IMR-90 (cell line): ENCODE measurements around the gene FNIP2. TPM values are rescaled to one million over a fixed set of nuclear protein-coding genes. Genes with fewer than 3 reads are reported as not detected.

Experiments
- ATAC-seq: fragments of 200-7000 bp; cut with Tn5 transposase; 2 replicates; pipeline ENCODE4 v1.9.1; 2020; ENCODE audit warnings: low read depth, mild to moderate bottlenecking, moderate library complexity
- BruUV-seq: library from RNA; stranded (reverse); fragments of 400-500 nt; replicated peaks from 2 replicates; lab custom pipeline; 2021; lab: Mats Ljungman, UMichigan
- CTCF ChIA-PET: fragments of 300-600 bp; formaldehyde crosslinking; extraction: SDS; loops from one replicate; lab custom pipeline; 2021; ENCODE audit warnings: antibody characterized with exemption; lab: Yijun Ruan, JAX
- POLR2A ChIA-PET: fragments of 300-600 bp; sonication (Branson Sonifier 250); formaldehyde crosslinking; loops from one replicate; lab custom pipeline; 2022; ENCODE audit warnings: antibody characterized with exemption; ENCODE audit not compliant: unreplicated experiment; lab: Charles Lee
- DNase-seq: peaks from one replicate; pipeline ENCODE4 v3.0.0; 2013
- H2AFZ ChIP-seq: replicated peaks from 2 replicates; pipeline ENCODE3; 2013; ENCODE audit warnings: low read length, mild to moderate bottlenecking; ENCODE audit not compliant: poor library complexity
- H2AK5ac ChIP-seq: 2 replicates; pipeline ENCODE4 v1.6.1; 2013; ENCODE audit warnings: low read depth, low read length, inconsistent platforms
- H2AK9ac ChIP-seq: replicated peaks from 2 replicates; pipeline ENCODE3; 2013; ENCODE audit warnings: mild to moderate bottlenecking, low read depth, low read length, moderate library complexity; ENCODE audit not compliant: poor library complexity
- H2BK120ac ChIP-seq: 2 replicates; pipeline ENCODE4 v1.6.1; 2013; ENCODE audit warnings: low read depth, low read length, inconsistent platforms
- H2BK15ac ChIP-seq: 3 replicates; pipeline ENCODE4 v1.6.1; 2013; ENCODE audit warnings: low read depth, low read length, inconsistent platforms
- H2BK20ac ChIP-seq: 2 replicates; pipeline ENCODE4 v1.6.1; 2013; ENCODE audit warnings: low read depth, mild to moderate bottlenecking, inconsistent platforms, low read length, moderate library complexity
- H2BK5ac ChIP-seq: 2 replicates; pipeline ENCODE4 v1.6.1; 2013; ENCODE audit warnings: mild to moderate bottlenecking, low read depth, low read length, inconsistent platforms; ENCODE audit not compliant: poor library complexity, severe bottlenecking
- H3K14ac ChIP-seq: replicated peaks from 2 replicates; pipeline ENCODE4 v1.6.1; 2013; ENCODE audit warnings: low read depth, low read length, inconsistent platforms
- H3K18ac ChIP-seq: 2 replicates; pipeline ENCODE4 v1.6.1; 2013; ENCODE audit warnings: low read depth, low read length, control low read depth
- H3K23ac ChIP-seq: 2 replicates; pipeline ENCODE4 v1.6.1; 2013; ENCODE audit warnings: low read depth, low read length, inconsistent platforms
- H3K27ac ChIP-seq: 2 replicates; pipeline ENCODE4 v1.5.1; 2013; ENCODE audit warnings: mild to moderate bottlenecking, control low read depth, low read length; ENCODE audit not compliant: insufficient read depth
- H3K27me3 ChIP-seq: 2 replicates; pipeline ENCODE4 v1.6.1; 2013; ENCODE audit warnings: low read length; ENCODE audit not compliant: control insufficient read depth, insufficient read depth
- H3K36me3 ChIP-seq: 2 replicates; pipeline ENCODE4 v1.6.1; 2013; ENCODE audit warnings: low read length, mixed read lengths; ENCODE audit not compliant: control insufficient read depth, insufficient read depth
- H3K4ac ChIP-seq: 2 replicates; pipeline ENCODE4 v1.6.1; 2013; ENCODE audit warnings: low read depth, low read length, inconsistent platforms
- H3K4me1 ChIP-seq: 2 replicates; pipeline ENCODE4 v1.6.1; 2013; ENCODE audit warnings: low read length, mixed read lengths; ENCODE audit not compliant: control insufficient read depth, insufficient read depth
- H3K4me2 ChIP-seq: 2 replicates; pipeline ENCODE4 v1.6.1; 2013; ENCODE audit warnings: low read depth, mild to moderate bottlenecking, control low read depth, low read length, moderate library complexity
- H3K4me3 ChIP-seq: 2 replicates; pipeline ENCODE4 v1.5.1; 2013; ENCODE audit warnings: low read depth, mild to moderate bottlenecking, control low read depth, low read length, moderate library complexity; ENCODE audit not compliant: insufficient read depth
- H3K56ac ChIP-seq: 2 replicates; pipeline ENCODE4 v1.6.1; 2013; ENCODE audit warnings: low read length, inconsistent platforms; ENCODE audit not compliant: insufficient read depth; ENCODE audit errors: extremely low read depth
- H3K79me1 ChIP-seq, 2 experiments: 2 replicates each; pipeline ENCODE4 v1.6.1; 2013; ENCODE audit warnings: low read length in 2 of 2, inconsistent platforms in 1 of 2, low read depth in 1 of 2
- H3K9ac ChIP-seq: 2 replicates; pipeline ENCODE4 v1.6.1; 2013; ENCODE audit warnings: low read depth, low read length, control low read depth
- H3K9me1 ChIP-seq: 2 replicates; pipeline ENCODE4 v1.6.1; 2013; ENCODE audit warnings: low read length, inconsistent platforms; ENCODE audit not compliant: insufficient read depth
- H3K9me3 ChIP-seq: 2 replicates; pipeline ENCODE4 v1.6.1; 2013; ENCODE audit warnings: low read length; ENCODE audit not compliant: control insufficient read depth, insufficient read depth
- H4K20me1 ChIP-seq: 2 replicates; pipeline ENCODE4 v1.6.1; 2013; ENCODE audit warnings: low read length, inconsistent platforms; ENCODE audit not compliant: insufficient read depth
- H4K5ac ChIP-seq: 2 replicates; pipeline ENCODE4 v1.6.1; 2013; ENCODE audit warnings: mild to moderate bottlenecking, low read depth, low read length, control low read depth
- H4K8ac ChIP-seq, 2 experiments: 2 replicates each; pipeline ENCODE4 v1.6.1; 2013; ENCODE audit warnings: low read depth in 2 of 2, low read length in 2 of 2, control low read depth in 1 of 2, inconsistent platforms in 1 of 2
- H4K91ac ChIP-seq: 2 replicates; pipeline ENCODE4 v1.6.1; 2013; ENCODE audit warnings: low read depth, low read length, inconsistent platforms; ENCODE audit not compliant: insufficient read depth
- CHD1 ChIP-seq: IDR thresholded peaks from 2 replicates; pipeline ENCODE4 v1.6.1; 2012; ENCODE audit warnings: low read depth, low read length, improper control_type of control experiment
- MAFK ChIP-seq: IDR thresholded peaks from 2 replicates; pipeline ENCODE4 v1.6.1; 2012; ENCODE audit warnings: low read depth, low read length, improper control_type of control experiment
- NFE2L2 ChIP-seq: fragments of 150-350 bp; IDR thresholded peaks from 2 replicates; pipeline ENCODE4 v1.6.1; 2016; ENCODE audit warnings: low read depth, mild to moderate bottlenecking, low read length
- RCOR1 ChIP-seq: IDR thresholded peaks from 2 replicates; pipeline ENCODE4 v1.6.1; 2012; ENCODE audit warnings: mild to moderate bottlenecking, low read length, improper control_type of control experiment; ENCODE audit not compliant: insufficient replicate concordance
- SMC3 ChIP-seq: fragments of 150-350 bp; IDR thresholded peaks from 2 replicates; pipeline ENCODE4 v1.6.1; 2016; ENCODE audit warnings: low read depth, mild to moderate bottlenecking, antibody characterized with exemption, low read length, moderate library complexity
- WGBS, 2 experiments: methylation state at CpG; one replicate each; pipeline versions ENCODE4 v1.1.5 to v1.1.7; 2013; ENCODE audit warnings: missing lambda C conversion rate in 2 of 2; ENCODE audit not compliant: insufficient read length in 1 of 2; ENCODE audit errors: extremely low coverage in 2 of 2; 5-methylcytosine and 5-hydroxymethylcytosine counted together
- dilution Hi-C: fragments of 300-500 bp; cut with HindIII; formaldehyde crosslinking; loops from one replicate; pipeline ENCODE4 v1.14.3; 2018; ENCODE audit warnings: low sequenced_read_pairs; ENCODE audit not compliant: unreplicated experiment
- in situ Hi-C: fragments of 300-500 bp; cut with MboI; formaldehyde crosslinking; loops from 3 replicates; pipeline ENCODE4 v1.14.3; 2019; ENCODE audit warnings: low sequenced_read_pairs, inconsistent platforms, mixed read lengths
- intact Hi-C: fragments of 100-400 bp; cut with micrococcal nuclease; formaldehyde crosslinking; loops from 2 replicates; pipeline ENCODE4 v1.10.0; 2022
- polyA plus RNA-seq, 3 experiments: library from polyadenylated mRNA; depleted of rRNA; stranded (reverse); fragments of >200 nt; gene quantifications; 2 replicates each; pipeline ENCODE4 v1.2.3, GENCODE V29; 2012; ENCODE audit warnings: low replicate concordance in 1 of 3
- total RNA-seq: library from RNA; depleted of rRNA; stranded (reverse); fragments of >200 nt; gene quantifications from 2 replicates; pipeline ENCODE4 v1.2.3, GENCODE V29; 2012

The FNIP2 gene
- total and polyA plus RNA-seq, 2 of the 4 experiments (the other 2 are of a cell fraction): 4.7 to 24.6 TPM

DNA sequence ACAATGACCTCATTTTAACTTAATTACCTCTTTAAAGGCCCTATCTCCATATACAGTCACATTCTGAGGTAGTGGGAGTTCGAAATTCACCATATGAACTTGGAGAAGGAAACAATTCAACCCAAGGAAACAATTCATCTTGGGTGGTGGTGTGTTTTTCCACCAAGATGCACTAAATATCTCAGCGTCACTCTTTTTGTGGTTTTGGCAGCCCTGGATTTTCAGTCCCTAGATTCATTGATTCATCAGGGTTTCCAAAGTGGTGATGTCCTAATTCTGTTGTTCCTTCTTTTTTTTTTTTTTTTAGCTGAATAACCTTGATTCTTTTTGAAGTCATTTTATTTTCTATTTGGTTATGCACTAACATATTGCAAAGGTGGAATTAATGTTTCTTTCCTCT lies 171.4 kb downstream of the FNIP2 start:
- Histone ChIP-seq H3K4me3 (no peak overlapping the region), H2BK15ac (no peak overlapping the region), H4K8ac (no peak overlapping the region), H2BK5ac (no peak overlapping the region), H2AFZ (no peak overlapping the region), H2AK5ac (no peak overlapping the region), H3K9me1 (no peaks in the 10 kb centered on the region), H3K18ac (no peak overlapping the region), H2BK120ac (no peak overlapping the region), H3K27me3 (no peaks in the 10 kb centered on the region), H3K23ac (no peak overlapping the region), H3K9ac (no peak overlapping the region), H3K79me1 (no peaks in the 10 kb centered on the region), H3K4me1 (no peaks in the 10 kb centered on the region), H3K9me3 (no peaks in the 10 kb centered on the region), H3K27ac (no peak overlapping the region), H3K14ac (no peak overlapping the region), H4K5ac (no peak overlapping the region), H3K36me3 (no peaks in the 10 kb centered on the region), H3K56ac (no peak overlapping the region), H3K4ac (no peak overlapping the region), H2BK20ac (no peak overlapping the region), H3K4me2 (no peak overlapping the region), H2AK9ac (no peak overlapping the region), H4K91ac (no peak overlapping the region), H4K20me1 (no peaks in the 10 kb centered on the region)
- TF ChIP-seq NFE2L2 (no peak), SMC3 (no peak), CHD1 (no peak), RCOR1 (no peak), MAFK (no peak)
- POLR2A ChIA-PET: interaction anchor here (0.6 kb wide), 1 partner anchor 60 kb away, joined by 4 read pairs; no protein-coding TSS in a partner anchor
- in situ Hi-C loops: no loop called here
- no CpG with 5 or more reads among the region's 2 CpGs for WGBS, 2 experiments
- intact Hi-C loops: no loop called here
- ATAC-seq (no peak), DNase-seq (no peak)
- dilution Hi-C loops: no loop called here
- BruUV-seq: no TSS peak
- CTCF ChIA-PET: interaction anchor here (0.6 to 1.3 kb wide), 2 partner anchors 8 to 26 kb away, joined by 3 read pairs; no protein-coding TSS in a partner anchor
